Measurements from ENCODE around the gene TTC34.

The TTC34 gene

DNA sequence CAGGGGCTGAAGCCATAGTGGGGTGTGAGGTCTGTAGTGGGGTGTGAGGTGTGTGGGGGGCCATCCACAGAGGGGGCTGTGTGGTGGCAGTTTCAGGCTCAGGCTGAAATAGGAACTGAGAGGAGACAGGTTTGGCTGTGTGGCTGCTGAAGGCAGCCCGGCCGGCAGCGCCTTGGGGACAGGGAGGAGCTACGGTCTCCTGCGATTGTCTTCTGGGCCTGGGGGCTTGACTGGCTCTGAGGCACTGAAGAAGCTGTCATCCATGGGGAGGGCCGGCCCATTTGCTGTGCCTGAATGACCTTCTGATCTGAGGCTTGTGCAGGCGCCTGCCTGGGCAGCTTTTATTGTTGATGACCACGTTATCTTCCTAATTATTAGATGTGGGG, 10.0 kb upstream of the TTC34 start:
- no peaks in the 10 kb centered on the region for H3K36me3 ChIP-seq (ENCODE audit: control insufficient read depth, insufficient read depth, low read length)
- no peak for DNase-seq (ENCODE audit: extremely low read depth, insufficient read length)
- H3K4me3 ChIP-seq (replicated peaks; ENCODE audit: low read depth, low read length) = no peak overlapping the region
- TF ChIP-seq, protein P1, sequence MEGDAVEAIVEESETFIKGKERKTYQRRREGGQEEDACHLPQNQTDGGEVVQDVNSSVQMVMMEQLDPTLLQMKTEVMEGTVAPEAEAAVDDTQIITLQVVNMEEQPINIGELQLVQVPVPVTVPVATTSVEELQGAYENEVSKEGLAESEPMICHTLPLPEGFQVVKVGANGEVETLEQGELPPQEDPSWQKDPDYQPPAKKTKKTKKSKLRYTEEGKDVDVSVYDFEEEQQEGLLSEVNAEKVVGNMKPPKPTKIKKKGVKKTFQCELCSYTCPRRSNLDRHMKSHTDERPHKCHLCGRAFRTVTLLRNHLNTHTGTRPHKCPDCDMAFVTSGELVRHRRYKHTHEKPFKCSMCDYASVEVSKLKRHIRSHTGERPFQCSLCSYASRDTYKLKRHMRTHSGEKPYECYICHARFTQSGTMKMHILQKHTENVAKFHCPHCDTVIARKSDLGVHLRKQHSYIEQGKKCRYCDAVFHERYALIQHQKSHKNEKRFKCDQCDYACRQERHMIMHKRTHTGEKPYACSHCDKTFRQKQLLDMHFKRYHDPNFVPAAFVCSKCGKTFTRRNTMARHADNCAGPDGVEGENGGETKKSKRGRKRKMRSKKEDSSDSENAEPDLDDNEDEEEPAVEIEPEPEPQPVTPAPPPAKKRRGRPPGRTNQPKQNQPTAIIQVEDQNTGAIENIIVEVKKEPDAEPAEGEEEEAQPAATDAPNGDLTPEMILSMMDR (IDR thresholded peaks at IDR 0.05; ENCODE audit: insufficient read depth, low read length, poor library complexity, severe bottlenecking) = no peak
- no peaks in the 10 kb centered on the region for H3K27me3 ChIP-seq (replicated peaks; ENCODE audit: control insufficient read depth, insufficient read depth, low read length)

DNA sequence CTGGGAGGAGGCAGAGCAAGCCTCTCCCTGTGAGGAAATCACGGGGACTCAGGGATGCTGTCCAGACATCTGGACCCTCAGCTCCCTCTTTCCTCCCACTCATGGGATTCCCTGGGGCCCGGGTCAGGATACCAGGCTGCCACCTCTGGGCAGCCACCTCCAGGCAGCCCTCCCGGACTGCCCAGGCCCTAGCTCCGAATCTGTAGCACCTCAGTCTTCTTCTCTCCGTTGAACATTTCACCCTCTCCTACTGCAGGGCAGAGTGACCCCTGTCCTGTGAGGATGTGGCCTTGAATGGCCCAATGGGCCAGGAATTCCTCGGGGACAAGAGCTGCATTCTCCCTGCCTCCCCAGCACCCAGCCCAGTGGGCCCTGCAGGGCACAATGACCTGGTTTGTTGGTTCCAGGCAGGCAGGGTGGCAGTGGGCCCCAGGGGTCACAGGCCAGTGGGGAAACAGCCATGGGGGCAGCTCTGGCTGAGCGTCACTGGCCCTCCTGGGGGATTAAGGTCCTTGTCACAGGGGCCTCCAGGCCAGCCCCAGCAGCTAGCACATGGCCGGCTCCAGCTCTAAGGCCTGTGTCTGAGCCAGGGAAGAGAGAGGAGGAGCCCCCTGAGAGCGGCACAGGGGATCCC, 9.5 kb upstream of the TTC34 start:
- TF ChIP-seq, protein P1 (IDR thresholded peaks at IDR 0.05; ENCODE audit: insufficient read depth, low read length, poor library complexity, severe bottlenecking) = no peak
- Histone ChIP-seq H3K4me3 (replicated peaks; ENCODE audit: low read depth, low read length) (no peak overlapping the region), H3K27me3 (replicated peaks; ENCODE audit: control insufficient read depth, insufficient read depth, low read length) (no peaks in the 10 kb centered on the region), H3K36me3 (ENCODE audit: control insufficient read depth, insufficient read depth, low read length) (no peaks in the 10 kb centered on the region)
- DNase-seq (ENCODE audit: extremely low read depth, insufficient read length) = no peak

DNA sequence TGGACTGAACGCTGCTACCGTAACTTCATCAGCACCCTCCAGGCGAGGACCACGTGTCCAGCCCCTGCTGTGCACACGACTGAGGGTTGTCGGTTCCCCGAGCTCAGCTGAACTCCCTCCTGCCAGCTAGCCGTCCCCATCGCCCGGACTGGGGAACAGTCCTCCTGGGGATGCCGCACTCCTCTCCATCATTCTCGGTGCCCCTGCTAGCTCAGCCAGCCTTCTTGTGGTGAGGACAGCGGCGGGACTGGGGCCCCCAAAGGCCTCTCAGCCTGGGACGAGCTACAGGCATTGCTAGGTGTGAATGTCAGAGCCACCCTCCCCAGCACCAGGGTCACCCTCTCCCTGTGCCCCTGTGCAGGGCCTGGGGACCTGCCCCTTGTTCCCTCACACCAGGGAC, 8.8 kb upstream of the TTC34 start:
- DNase-seq (ENCODE audit: extremely low read depth, insufficient read length) = no peak
- TF ChIP-seq, protein P1 (IDR thresholded peaks at IDR 0.05; ENCODE audit: insufficient read depth, low read length, poor library complexity, severe bottlenecking) = no peak
- no peak overlapping the region for H3K4me3 ChIP-seq (replicated peaks; ENCODE audit: low read depth, low read length)
- no peaks in the 10 kb centered on the region for H3K36me3 ChIP-seq (ENCODE audit: control insufficient read depth, insufficient read depth, low read length)
- H3K27me3 ChIP-seq (replicated peaks; ENCODE audit: control insufficient read depth, insufficient read depth, low read length) = no peaks in the 10 kb centered on the region

DNA sequence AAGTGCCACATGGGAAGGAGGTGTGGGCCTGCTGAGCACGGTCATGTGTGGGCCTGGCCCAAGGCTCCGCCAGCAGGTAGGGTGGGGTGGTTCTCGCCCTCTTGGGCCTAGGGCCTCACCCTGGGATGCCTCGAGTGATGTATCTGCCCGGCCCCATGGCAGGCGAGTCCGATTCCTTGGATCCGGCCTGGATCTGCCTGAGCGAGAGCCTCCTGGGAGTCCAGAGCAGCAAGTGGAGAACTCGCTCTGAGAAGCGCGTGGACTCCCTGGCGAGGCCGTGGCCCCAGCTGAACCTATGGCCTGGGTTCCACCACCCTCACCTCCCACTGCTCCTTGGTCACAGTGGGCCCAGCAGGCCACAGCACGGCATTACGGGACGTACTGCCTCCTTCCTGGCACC, 8.2 kb upstream of the TTC34 start:
- H3K27me3 ChIP-seq (replicated peaks; ENCODE audit: control insufficient read depth, insufficient read depth, low read length) = no peaks in the 10 kb centered on the region
- H3K4me3 ChIP-seq (replicated peaks; ENCODE audit: low read depth, low read length) = no peak overlapping the region
- H3K36me3 ChIP-seq (ENCODE audit: control insufficient read depth, insufficient read depth, low read length) = no peaks in the 10 kb centered on the region
- no peak for DNase-seq (ENCODE audit: extremely low read depth, insufficient read length)
- TF ChIP-seq, protein P1 (IDR thresholded peaks at IDR 0.05; ENCODE audit: insufficient read depth, low read length, poor library complexity, severe bottlenecking) = no peak

DNA sequence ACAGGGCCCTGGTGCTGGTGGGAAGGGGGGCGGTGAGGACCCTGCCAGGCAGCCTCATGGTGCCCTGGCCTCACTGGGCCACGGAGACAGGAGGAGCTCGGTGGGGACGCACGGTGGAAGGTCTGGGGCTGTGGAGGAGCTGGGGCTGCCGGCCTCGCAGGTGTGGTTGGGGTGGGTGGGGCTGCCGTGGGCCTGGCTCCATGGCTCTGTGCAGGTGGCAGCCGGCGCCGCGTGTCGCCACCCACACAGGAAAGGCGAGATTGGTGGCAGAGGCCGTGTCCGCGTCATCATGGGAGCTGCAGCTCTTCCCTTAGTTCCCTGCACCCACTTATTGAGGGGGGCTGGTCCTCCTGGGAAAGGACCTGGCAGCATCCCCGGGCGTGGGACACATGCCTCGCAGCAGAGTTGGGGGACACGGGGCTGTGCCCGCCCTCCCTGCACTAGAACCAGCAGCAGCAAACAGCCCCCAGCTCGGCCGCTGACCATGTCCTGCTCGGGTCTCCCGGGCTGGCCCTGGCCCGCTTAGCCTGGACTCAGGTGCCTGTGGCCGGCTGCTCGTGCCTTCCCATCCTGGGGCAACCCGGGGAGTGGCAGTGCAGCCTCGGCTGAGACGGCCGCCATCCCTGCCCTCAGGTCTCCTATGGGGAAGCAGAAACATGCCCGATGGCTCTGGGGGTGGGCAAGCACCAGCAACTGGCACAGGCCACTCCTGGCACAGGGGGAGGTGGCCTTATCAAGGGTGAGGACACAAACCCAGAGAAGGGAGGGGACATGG, 7.5 kb upstream of the TTC34 start:
- Histone ChIP-seq H3K4me3 (replicated peaks; ENCODE audit: low read depth, low read length) (no peak overlapping the region), H3K27me3 (replicated peaks; ENCODE audit: control insufficient read depth, insufficient read depth, low read length) (no peaks in the 10 kb centered on the region), H3K36me3 (ENCODE audit: control insufficient read depth, insufficient read depth, low read length) (no peaks in the 10 kb centered on the region)
- DNase-seq (ENCODE audit: extremely low read depth, insufficient read length) = no peak
- TF ChIP-seq, protein P1 (IDR thresholded peaks at IDR 0.05; ENCODE audit: insufficient read depth, low read length, poor library complexity, severe bottlenecking) = no peak

Data from GM06990 (cell line).